HG02973 (cell line): ENCODE measurements around the gene DMAP1.

Experiments used
- ATAC-seq: cut with Tn5 transposase; IDR thresholded peaks from one replicate; pipeline ENCODE4 v1.9.1; 2021; ENCODE audit warnings: moderate library complexity; ENCODE audit not compliant: unreplicated experiment

The DMAP1 gene

DNA sequence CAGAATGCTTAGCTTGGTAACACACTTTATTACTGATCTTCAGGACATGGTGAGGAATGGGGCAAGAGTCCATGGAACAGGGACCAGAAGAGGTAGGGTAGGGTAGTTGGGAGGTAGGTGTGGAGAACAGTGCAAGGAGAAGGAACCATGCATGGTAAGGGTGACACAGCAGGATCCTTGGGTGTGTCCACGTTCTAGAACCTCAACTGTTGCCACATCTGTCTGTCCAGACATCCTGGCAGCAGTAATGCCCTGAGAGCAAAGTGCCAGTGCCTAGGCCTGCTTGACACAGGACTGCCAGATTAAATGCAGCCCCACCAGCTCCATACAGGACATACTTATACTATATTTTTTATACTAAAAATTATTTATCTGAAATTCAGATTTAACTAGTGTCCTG lies 13.9 kb downstream of the DMAP1 start:
- no peak for ATAC-seq

DNA sequence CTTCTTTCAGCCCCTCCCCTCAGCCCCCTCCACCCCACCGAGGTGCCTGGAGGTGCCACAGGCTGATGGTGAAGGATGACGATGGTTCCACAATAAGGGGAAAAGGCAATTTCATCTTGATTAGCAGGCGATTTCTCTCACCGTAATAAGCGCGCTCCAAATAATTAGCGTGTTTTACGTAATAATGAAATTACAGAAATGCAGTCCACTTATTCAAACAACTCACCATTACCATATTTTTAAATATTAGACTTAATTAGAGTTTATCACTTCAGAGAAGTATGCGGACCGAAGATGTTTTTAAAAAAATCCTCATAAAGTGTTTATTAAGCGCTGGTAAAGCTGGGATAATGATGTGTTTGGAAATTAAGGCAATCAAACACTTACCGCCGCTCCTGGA lies 14.9 kb downstream of the DMAP1 start:
- no peak for ATAC-seq

DNA sequence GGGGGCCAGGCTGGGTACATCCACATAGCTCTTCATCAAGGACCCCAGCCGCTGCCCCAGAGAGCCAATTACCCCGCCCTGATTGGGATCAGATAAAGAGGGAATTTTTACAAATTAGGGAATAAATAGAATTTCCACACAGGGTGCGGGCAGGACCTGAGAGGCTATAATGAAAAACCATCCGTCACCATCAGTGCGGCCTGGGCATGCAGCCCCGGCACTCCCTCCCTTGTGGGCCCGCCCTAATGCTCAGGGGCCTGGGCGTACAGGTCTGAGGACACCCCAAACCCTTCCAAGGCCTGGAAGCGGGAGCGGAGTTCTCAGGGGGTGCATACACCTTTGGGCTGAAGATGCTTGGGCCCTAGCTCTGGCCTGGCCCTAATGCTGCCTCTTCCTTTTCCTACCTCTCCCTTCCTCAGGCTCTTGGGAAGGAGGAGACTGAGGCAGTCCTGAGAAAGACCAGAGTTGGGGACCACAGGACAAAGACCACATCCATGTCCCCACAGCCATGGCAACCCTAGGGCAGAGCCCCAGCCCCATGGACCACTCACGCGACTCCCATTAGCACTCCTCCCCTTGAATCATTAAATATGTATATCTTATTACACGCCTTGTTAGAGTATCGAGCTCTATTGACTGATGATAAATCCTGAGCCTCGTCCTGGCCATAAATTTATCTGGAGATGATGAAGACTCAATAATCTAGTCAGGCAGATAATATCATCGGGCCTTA lies 16.3 kb downstream of the DMAP1 start:
- no peak for ATAC-seq

GRCh38 chr1:44230796-44231195 lies 17.5 kb downstream of the DMAP1 start:
- no peak for ATAC-seq

- no peak for ATAC-seq
These were observed 20.3 kb downstream of the DMAP1 start for GRCh38 chr1:44233593-44233992.

GRCh38 chr1:44235808-44236207 lies 22.5 kb downstream of the DMAP1 start:
- no peak for ATAC-seq

DNA sequence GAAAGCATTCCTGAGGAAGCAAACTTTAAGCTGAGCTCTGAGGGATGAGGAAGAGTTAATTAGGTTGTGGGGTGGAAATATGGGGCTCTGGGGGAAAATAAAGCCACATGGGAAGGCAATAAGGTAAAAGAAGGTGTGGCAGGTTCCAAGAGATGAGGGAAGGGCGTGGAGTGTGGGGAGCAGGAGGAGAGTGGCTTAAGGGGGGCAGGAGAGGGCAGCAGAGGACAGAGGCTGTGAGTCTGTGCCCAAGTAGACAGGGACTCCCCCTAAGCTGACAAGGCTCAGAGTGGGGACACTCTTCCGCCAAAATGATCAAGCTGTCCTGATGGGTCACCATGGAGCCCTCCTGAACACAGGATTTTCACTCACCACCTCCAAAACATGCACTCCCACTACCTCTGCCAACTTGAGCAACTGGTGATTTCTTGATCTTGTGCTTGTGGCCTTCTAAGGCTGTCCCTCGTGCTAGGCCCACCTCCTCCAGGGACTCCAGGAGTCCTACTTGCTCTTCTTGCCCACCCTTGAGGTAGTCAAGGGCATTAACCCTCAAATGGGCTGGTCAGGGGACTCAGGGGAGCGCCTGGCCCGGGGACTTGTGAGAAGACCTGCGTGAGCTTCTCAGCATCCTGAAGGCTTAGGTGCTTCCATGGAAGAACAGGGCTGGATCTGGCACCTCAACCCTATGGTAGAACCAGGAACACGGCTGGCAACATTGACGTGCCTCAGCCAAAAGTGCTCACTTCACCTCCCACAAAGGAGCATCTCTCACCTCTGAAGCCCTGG lies 23.4 kb downstream of the DMAP1 start:
- no peak for ATAC-seq

GRCh38 chr1:44237721-44238457 lies 24.6 kb downstream of the DMAP1 start:
- no peak for ATAC-seq

- no peak for ATAC-seq
These were observed 25.4 kb downstream of the DMAP1 start for GRCh38 chr1:44238660-44239059.

DNA sequence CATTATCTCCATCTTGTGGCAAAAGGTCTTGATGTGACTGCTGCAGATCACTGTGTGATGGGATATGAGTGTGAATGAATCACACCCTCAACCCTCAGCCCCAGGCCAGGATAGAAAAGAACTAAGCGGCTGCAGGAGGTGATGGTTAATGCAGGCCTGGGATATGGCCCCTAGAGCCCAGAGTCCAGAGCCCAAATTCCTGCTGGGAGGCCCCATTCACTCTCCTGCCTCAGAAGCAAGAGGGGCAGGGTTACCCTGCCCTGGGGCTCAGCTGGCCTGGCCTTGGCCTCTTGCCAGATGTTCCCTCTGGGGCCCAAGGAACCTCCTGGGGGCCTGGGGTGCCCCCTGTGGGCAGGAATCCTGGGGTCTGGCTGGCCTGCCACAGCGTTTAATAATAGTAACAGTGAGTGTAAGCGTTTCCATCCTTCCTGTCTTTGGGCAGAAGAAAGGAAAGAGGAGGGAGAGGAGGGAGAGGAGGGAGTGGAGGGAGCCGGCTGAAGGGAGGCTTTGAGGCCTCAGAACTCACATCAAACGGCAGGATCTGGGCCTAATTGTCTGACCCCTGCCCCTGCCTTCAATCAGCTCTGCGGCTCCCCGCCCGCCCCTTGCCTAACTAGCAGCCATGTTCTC lies 26.2 kb downstream of the DMAP1 start:
- no peak for ATAC-seq

- ATAC-seq, result no peak
These were observed 26.7 kb downstream of the DMAP1 start for GRCh38 chr1:44239961-44240371.

DNA sequence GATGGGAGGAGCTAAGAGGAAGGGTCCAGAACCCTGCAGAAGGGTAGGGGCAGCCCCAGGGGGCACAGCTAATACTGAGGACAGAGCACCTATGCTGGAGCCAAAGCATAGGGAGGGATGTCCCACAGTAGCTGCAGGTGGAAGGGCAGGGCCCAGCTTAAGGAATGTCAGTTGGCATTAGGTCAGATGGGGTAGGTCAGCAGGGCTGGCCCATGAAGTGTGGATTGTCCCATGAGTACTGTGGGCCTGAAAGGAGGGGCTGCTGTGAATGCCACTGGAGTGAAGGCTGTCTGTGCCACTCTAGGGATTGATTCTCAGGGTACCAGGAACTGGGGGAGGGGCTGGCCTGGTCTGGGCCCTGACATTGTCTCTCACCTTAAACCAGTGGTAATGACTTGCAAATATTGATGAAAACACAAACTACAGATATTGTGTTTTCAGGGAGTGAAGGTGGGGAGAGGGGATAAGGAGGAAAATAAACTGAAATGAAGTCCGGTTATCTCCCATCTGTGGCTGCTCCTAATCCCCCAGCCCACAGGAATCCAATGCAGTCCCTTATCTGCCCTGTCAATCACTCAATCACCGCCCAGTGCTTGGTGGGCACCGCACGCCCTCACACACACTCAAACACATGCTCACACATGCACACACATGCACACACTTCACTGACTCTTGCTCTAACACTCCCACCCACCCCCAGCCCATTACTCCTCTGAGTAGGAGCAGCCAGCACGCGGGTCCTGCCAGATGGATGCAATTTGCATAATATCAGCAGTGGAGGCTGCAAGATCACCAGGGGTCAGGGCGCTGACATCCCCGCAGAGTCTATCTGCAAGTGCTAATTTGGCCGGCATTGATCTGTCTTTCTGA lies 27.8 kb downstream of the DMAP1 start:
- no peak for ATAC-seq

DNA sequence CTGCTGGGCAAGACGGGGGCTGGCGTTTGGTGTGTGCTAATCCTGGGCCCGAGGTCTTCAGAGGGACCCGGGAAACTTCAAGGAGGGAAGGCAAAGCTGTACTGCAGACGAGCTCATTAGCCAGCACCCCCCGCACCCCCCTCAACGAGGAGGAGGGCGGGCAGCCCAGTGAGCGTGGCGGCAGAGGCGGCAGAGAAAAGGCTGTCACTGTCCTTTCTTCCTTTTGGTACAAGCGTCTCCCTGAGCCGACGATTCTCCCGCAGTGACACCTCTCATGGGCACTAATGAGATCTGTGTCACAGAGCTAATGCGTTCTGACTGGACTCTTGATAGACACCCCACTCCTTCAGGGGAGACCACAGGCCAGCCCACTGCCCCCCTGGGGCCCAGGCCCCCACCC lies 29.5 kb downstream of the DMAP1 start:
- ATAC-seq, result no peak

GRCh38 chr1:44243782-44244495 lies 30.7 kb downstream of the DMAP1 start:
- no peak for ATAC-seq

DNA sequence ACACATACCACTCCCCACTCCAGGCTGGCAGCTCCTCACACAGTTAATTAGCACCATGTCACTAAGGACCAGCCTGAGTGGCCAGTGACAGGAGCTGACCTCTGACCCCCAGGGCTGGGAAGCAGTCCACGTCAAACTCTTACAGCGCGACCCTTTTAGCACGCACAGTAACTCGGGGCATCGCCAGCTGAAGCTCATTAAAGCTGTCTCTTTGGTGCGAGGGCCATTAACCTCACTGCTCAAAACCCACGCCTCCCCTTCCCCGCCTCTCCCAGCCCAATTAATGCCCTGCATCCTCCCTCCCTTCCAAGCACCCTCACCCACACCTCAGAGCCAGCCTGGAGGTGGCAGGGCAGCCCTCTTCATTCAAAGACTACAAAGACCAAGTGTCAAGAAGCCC lies 31.7 kb downstream of the DMAP1 start:
- ATAC-seq, result no peak

DNA sequence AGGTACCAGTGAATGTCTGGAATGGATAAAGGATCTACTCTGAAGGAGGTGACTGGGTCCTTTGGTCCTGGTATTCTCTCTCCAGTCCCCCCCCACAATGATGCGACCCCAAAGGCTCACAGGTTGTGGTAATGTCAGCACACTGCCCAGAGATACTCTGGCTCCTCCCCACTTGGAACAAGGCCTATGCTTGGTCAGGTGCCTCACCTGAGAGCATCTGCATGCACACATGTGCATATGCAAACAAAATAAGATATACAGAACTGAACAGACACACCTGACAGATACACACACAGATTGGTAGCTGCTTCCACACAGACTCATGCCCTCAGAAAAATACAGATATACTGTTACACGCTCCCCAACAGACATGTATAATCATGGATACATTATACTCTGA lies 33.5 kb downstream of the DMAP1 start:
- no peak for ATAC-seq

DNA sequence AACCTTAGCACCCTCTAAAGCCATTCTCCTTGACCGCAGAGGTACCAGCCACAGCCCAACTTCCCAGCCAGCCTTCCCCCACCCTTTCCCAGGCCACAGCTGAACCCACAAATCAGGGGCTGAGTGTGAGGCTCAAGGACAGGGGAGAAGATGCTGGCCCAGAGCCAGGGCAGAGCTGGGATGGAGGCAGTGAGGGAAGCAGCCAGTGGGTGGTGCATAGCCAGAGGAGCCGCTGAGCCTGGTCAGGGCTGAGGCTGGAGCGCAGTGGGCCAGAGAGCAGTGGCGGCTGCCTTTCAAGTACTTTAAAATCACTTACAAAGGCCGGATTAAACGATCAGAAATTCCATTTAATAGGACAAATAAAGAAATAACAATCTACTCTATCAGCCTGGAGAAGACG lies 36.3 kb downstream of the DMAP1 start:
- ATAC-seq, result no peak

- ATAC-seq, result no peak
These were observed 37.0 kb downstream of the DMAP1 start for GRCh38 chr1:44250068-44250781.

GRCh38 chr1:44251486-44251885 lies 38.2 kb downstream of the DMAP1 start:
- no peak for ATAC-seq
